ENCODE measurements around the gene PGLYRP3. TPM values are rescaled to one million over a fixed set of nuclear protein-coding genes. Genes with fewer than 3 reads are reported as not detected.
A peak's percentile ranks its signal among the peaks of the same experiment; 100 is the strongest.

PGLYRP3 gene
- total and polyA plus RNA-seq, 2 of the 8 experiments (the other 6 are each of a cell fraction or from before 2014, with no cell fraction given) = not detected

GRCh38 chr1:153277852-153278251 lies 34.9 kb downstream of the PGLYRP3 start (continued):
- peak; percentile 87 to 99 (median 96) for TF ChIP-seq CTCF (IDR thresholded peaks at IDR 0.05; ENCODE audit: control extremely low read depth in 1 of 3, insufficient read depth in 1 of 3, low read depth in 1 of 3, low read length in 3 of 3)

Measured in H1 (cell line).